GM12878 (cell line): Measurements from ENCODE around the gene MCC. TPM values are rescaled to one million over a fixed set of nuclear protein-coding genes. Genes with fewer than 3 reads are reported as not detected.

Experiments
- ATAC-seq: fragments of 200-7000 bp; cut with Tn5 transposase; 3 replicates; pipeline ENCODE4 v1.9.1; 2020; ENCODE audit warnings: mild to moderate bottlenecking, moderate library complexity
- BruUV-seq: library from RNA; stranded (reverse); fragments of 400-500 nt; replicated peaks from 2 replicates; lab custom pipeline; 2021; lab: Mats Ljungman, UMichigan
- CTCF ChIA-PET: fragments of 300-600 bp; sonication (Branson Sonifier 250); formaldehyde crosslinking; extraction: SDS; loops from one replicate; lab custom pipeline; 2021; ENCODE audit warnings: inconsistent platforms; lab: Yijun Ruan, JAX
- POLR2A ChIA-PET: fragments of 350-600 bp; formaldehyde crosslinking; extraction: SDS; loops from one replicate; lab custom pipeline; 2021; ENCODE audit warnings: inconsistent platforms; lab: Charles Lee
- RAD21 ChIA-PET: fragments of 300-600 bp; sonication (Branson Sonifier 250); formaldehyde crosslinking; loops from one replicate; lab custom pipeline; 2023; ENCODE audit warnings: antibody characterized with exemption; ENCODE audit not compliant: unreplicated experiment; lab: Charles Lee
- SMC1A ChIA-PET: fragments of 300-600 bp; sonication (Branson Sonifier 250); formaldehyde crosslinking; loops from one replicate; lab custom pipeline; 2023; ENCODE audit not compliant: unreplicated experiment, uncharacterized antibody; lab: Charles Lee
- DNase-seq: peaks from one replicate; pipeline ENCODE4 v3.0.0-alpha.2; 2011; ENCODE audit warnings: low read depth, low spot score
- FAIRE-seq: peaks from 3 replicates; lab custom pipeline; 2011; peaks lifted over from hg19 to GRCh38; lab: Jason Lieb, UNC
- H2AFZ ChIP-seq: 2 replicates; pipeline ENCODE4 v1.6.0; 2011; ENCODE audit warnings: low read depth, low read length, control low read depth; ENCODE audit not compliant: control insufficient read depth
- H3K27ac ChIP-seq: 2 replicates; pipeline ENCODE4 v1.5.1; 2011; ENCODE audit warnings: control low read depth; ENCODE audit not compliant: control insufficient read depth, insufficient read depth
- H3K27me3 ChIP-seq, 2 experiments: replicated peaks in 1 of 2; 2 replicates each; pipeline versions ENCODE4 v1.6.0 to v1.6.1; 2011; ENCODE audit warnings: low read length in 1 of 2; ENCODE audit not compliant: control insufficient read depth in 2 of 2, insufficient read depth in 2 of 2
- H3K36me3 ChIP-seq, 2 experiments: 2 replicates each; pipeline ENCODE4 v1.5.1; 2011; ENCODE audit warnings: low read length in 1 of 2; ENCODE audit not compliant: control insufficient read depth in 2 of 2, insufficient read depth in 2 of 2
- H3K4me1 ChIP-seq: 2 replicates; pipeline ENCODE4 v1.6.1; 2011; ENCODE audit warnings: mild to moderate bottlenecking, low read length, moderate library complexity, mixed read lengths; ENCODE audit not compliant: control insufficient read depth, insufficient read depth
- H3K4me2 ChIP-seq: 2 replicates; pipeline ENCODE4 v1.6.0; 2011; ENCODE audit warnings: control low read depth; ENCODE audit not compliant: control insufficient read depth, insufficient read depth
- H3K4me3 ChIP-seq: fragments of 200-600 bp; sonication (generic); 2 replicates; pipeline ENCODE4 v1.5.1; 2016
- H3K79me2 ChIP-seq: 2 replicates; pipeline ENCODE4 v1.6.0; 2011; ENCODE audit warnings: low read length; ENCODE audit not compliant: control insufficient read depth, insufficient read depth
- H3K9ac ChIP-seq: 2 replicates; pipeline ENCODE4 v1.8.0; 2011; ENCODE audit warnings: low read length, control low read depth, mixed read lengths; ENCODE audit not compliant: control insufficient read depth, insufficient read depth
- H3K9me3 ChIP-seq: replicated peaks from 3 replicates; pipeline ENCODE4 v1.5.1; 2011; ENCODE audit warnings: mild to moderate bottlenecking, low read length; ENCODE audit not compliant: control insufficient read depth, insufficient read depth
- H4K20me1 ChIP-seq: 2 replicates; pipeline ENCODE4 v1.6.0; 2011; ENCODE audit not compliant: control insufficient read depth, insufficient read depth
- BACH1 ChIP-seq: fragments of 450-650 bp; IDR thresholded peaks from 2 replicates; pipeline ENCODE4 v1.6.1; 2017; ENCODE audit warnings: mild to moderate bottlenecking, borderline replicate concordance
- BMI1 ChIP-seq: fragments of 450-650 bp; IDR thresholded peaks from 2 replicates; pipeline ENCODE4 v1.6.1; 2016; ENCODE audit warnings: mild to moderate bottlenecking, moderate library complexity, borderline replicate concordance
- DPF2 ChIP-seq: fragments of 450-650 bp; IDR thresholded peaks from 2 replicates; pipeline ENCODE4 v1.6.1; 2017; ENCODE audit warnings: mild to moderate bottlenecking
- EED ChIP-seq: sonication (generic); IDR thresholded peaks from 2 replicates; pipeline ENCODE4 v1.6.1; 2016; ENCODE audit warnings: antibody characterized with exemption, low read depth
- EZH2 ChIP-seq: IDR thresholded peaks from 2 replicates; pipeline ENCODE4 v1.6.1; 2012; ENCODE audit warnings: low read depth, mild to moderate bottlenecking, control low read depth, inconsistent platforms, low read length, borderline replicate concordance; ENCODE audit not compliant: control insufficient read depth
- KDM1A ChIP-seq: fragments of 200-600 bp; sonication (generic); IDR thresholded peaks from 2 replicates; pipeline ENCODE4 v1.6.1; 2016; ENCODE audit warnings: borderline replicate concordance
- POLR2A ChIP-seq: IDR thresholded peaks from 2 replicates; pipeline ENCODE4 v1.6.1; 2011; ENCODE audit warnings: low read depth, mild to moderate bottlenecking, low read length
- RAD51 ChIP-seq: fragments of 450-650 bp; IDR thresholded peaks from 2 replicates; pipeline ENCODE4 v1.6.1; 2016; ENCODE audit warnings: moderate library complexity, mild to moderate bottlenecking, inconsistent platforms
- SREBF2 ChIP-seq: IDR thresholded peaks from 2 replicates; pipeline ENCODE4 v1.6.1; 2012; ENCODE audit warnings: mild to moderate bottlenecking, low read length
- STAT3 ChIP-seq: IDR thresholded peaks from 2 replicates; pipeline ENCODE4 v1.6.1; 2011; ENCODE audit warnings: low read depth, low read length, improper control_type of control experiment
- TARDBP ChIP-seq: IDR thresholded peaks from 2 replicates; pipeline ENCODE4 v1.6.1; 2016; ENCODE audit warnings: borderline replicate concordance
- WGBS: methylation state at CpG from one replicate; pipeline ENCODE4 v1.1.6; 2016; ENCODE audit warnings: low lambda C conversion rate; ENCODE audit not compliant: insufficient replicate concordance, insufficient coverage; ENCODE audit errors: missing lambda C conversion rate; 5-methylcytosine and 5-hydroxymethylcytosine counted together
- in situ Hi-C: fragments of 300-500 bp; cut with MboI; formaldehyde crosslinking; loops from 9 replicates; pipeline ENCODE4 v1.14.3; 2018; ENCODE audit warnings: mixed read lengths
- intact Hi-C: fragments of 100-400 bp; cut with micrococcal nuclease; formaldehyde crosslinking; loops from one replicate; pipeline ENCODE4 v1.14.2; 2022; ENCODE audit not compliant: unreplicated experiment
- polyA plus RNA-seq, 11 experiments: library from polyadenylated mRNA; depleted of rRNA in 4 of 11; unstranded in 6 of 11; stranded (reverse) in 5 of 11; fragments of >200 nt; fragmentation: Nextera tagmentation in 4 of 11; fragmentation: Illumina TruSeq in 1 of 11; extraction: Ambion mirVana in 4 of 11; extraction: Trizol in 1 of 11; gene quantifications; 1 replicate in 1 of 11; 2 replicates in 10 of 11; pipeline versions ENCODE4 v1.2.1 to v1.2.3, GENCODE V29; 2011 to 2016; ENCODE audit warnings: inconsistent platforms in 2 of 11, missing spikeins in 2 of 11, low read depth in 1 of 11
- total RNA-seq, 4 experiments: library from RNA; depleted of rRNA in 3 of 4; stranded (reverse); fragments of >200 nt in 3 of 4; fragmentation: Illumina TruSeq in 1 of 4; extraction: Trizol in 1 of 4; gene quantifications; 2 replicates each; pipeline versions ENCODE4 v1.2.1 to v1.2.3, GENCODE V29; 2013 to 2021
- TF ChIP-seq, protein P1 (sequence below), 3 experiments: IDR thresholded peaks in 2 of 3; conservative IDR thresholded peaks in 1 of 3; 2 replicates each; pipeline ENCODE4 v1.5.1; 2011; ENCODE audit warnings: low read depth in 3 of 3, low read length in 3 of 3, mild to moderate bottlenecking in 3 of 3, control low read depth in 2 of 3, moderate library complexity in 2 of 3, inconsistent platforms in 1 of 3, mixed read lengths in 1 of 3; ENCODE audit not compliant: control insufficient read depth in 2 of 3, insufficient read depth in 1 of 3; ENCODE audit errors: extremely low read depth in 1 of 3
- TF ChIP-seq, protein P2 (sequence below): IDR thresholded peaks from 2 replicates; pipeline ENCODE4 v1.6.1; 2011; ENCODE audit warnings: low read depth, mild to moderate bottlenecking, low read length, moderate library complexity, borderline replicate concordance; ENCODE audit errors: extremely low read depth
- TF ChIP-seq, protein P3 (sequence below): IDR thresholded peaks from 2 replicates; pipeline ENCODE4 v1.6.1; 2011; ENCODE audit warnings: low read depth, low read length, improper control_type of control experiment, borderline replicate concordance

The MCC gene
- total and polyA plus RNA-seq, 10 of the 15 experiments (the other 5 are each of a cell fraction or from before 2014, with no cell fraction given), result 0.03 to 0.86 (median 0.16) TPM

DNA sequence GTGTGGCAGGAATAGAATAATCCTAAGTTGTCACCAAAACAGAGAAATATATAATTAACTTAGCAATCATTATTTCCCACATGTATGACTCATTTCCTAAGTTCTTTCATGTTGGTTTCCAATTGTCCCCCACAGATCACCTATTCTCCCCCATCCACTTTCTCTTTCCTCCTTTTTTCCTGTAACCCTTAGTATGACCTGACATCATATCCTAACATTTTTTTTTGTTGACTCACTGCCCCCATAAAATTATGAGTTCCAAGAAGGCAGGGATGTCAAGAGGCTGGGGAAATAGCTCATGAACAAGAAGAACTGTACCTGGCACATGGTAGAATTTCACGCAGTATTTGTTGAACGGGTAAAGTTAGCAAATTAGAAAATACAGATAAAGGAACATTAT, 324.9 kb downstream of the MCC start:
- Histone ChIP-seq H2AFZ (no peak overlapping the region), H3K36me3 (no peaks in the 10 kb centered on the region), H4K20me1 (no peaks in the 10 kb centered on the region), H3K4me1 (no peaks in the 10 kb centered on the region), H3K79me2 (no peaks in the 10 kb centered on the region), H3K9me3 (no peaks in the 10 kb centered on the region), H3K27ac (no peak overlapping the region), H3K4me3 (no peak overlapping the region), H3K27me3 (peaks cover 0 to 3% of the 10 kb centered on the region in 2 experiments; a peak in 1 of 4 replicates), H3K4me2 (no peak overlapping the region), H3K9ac (no peak overlapping the region)
- WGBS, result 59% methylated on average over 2 of the region's 2 CpGs
- ChIA-PET CTCF (no interaction called here), RAD21 (no interaction called here), SMC1A (no interaction called here), POLR2A (no interaction called here)
- TF ChIP-seq RAD51 (no peak), STAT3 (no peak), SREBF2 (no peak), BMI1 (no peak), EED (no peak), DPF2 (no peak), TARDBP (no peak), KDM1A (no peak), BACH1 (no peak), EZH2 (no peak), POLR2A (no peak)
- TF ChIP-seq, protein P1, sequence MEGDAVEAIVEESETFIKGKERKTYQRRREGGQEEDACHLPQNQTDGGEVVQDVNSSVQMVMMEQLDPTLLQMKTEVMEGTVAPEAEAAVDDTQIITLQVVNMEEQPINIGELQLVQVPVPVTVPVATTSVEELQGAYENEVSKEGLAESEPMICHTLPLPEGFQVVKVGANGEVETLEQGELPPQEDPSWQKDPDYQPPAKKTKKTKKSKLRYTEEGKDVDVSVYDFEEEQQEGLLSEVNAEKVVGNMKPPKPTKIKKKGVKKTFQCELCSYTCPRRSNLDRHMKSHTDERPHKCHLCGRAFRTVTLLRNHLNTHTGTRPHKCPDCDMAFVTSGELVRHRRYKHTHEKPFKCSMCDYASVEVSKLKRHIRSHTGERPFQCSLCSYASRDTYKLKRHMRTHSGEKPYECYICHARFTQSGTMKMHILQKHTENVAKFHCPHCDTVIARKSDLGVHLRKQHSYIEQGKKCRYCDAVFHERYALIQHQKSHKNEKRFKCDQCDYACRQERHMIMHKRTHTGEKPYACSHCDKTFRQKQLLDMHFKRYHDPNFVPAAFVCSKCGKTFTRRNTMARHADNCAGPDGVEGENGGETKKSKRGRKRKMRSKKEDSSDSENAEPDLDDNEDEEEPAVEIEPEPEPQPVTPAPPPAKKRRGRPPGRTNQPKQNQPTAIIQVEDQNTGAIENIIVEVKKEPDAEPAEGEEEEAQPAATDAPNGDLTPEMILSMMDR (IDR thresholded peaks at IDR 0.05 in 2 of 3, conservative IDR thresholded peaks at IDR 0.05 in 1 of 3; ENCODE audit: control insufficient read depth in 2 of 3, extremely low read depth in 1 of 3, insufficient read depth in 1 of 3, low read depth in 3 of 3, low read length in 3 of 3), result no peak
- TF ChIP-seq, protein P2, sequence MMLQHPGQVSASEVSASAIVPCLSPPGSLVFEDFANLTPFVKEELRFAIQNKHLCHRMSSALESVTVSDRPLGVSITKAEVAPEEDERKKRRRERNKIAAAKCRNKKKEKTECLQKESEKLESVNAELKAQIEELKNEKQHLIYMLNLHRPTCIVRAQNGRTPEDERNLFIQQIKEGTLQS, result no peak
- TF ChIP-seq, protein P3, sequence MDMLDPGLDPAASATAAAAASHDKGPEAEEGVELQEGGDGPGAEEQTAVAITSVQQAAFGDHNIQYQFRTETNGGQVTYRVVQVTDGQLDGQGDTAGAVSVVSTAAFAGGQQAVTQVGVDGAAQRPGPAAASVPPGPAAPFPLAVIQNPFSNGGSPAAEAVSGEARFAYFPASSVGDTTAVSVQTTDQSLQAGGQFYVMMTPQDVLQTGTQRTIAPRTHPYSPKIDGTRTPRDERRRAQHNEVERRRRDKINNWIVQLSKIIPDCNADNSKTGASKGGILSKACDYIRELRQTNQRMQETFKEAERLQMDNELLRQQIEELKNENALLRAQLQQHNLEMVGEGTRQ, result no peak
- intact Hi-C loops, result no loop called here
- FAIRE-seq (no peak), DNase-seq (no peak), ATAC-seq (no peak)
- in situ Hi-C loops, result no loop called here
- BruUV-seq, result no TSS peak
